Neural crest cell (in vitro differentiated cells): ENCODE results near the gene UGT1A9. TPM values are rescaled to one million over a fixed set of nuclear protein-coding genes. Genes with fewer than 3 reads are reported as not detected.

Experiments used
- DNase-seq: peaks from one replicate; pipeline ENCODE4 v3.0.0; 2021; ENCODE audit warnings: low read depth, mixed read lengths, low spot score
- H3K27ac Mint-ChIP-seq: one replicate; pipeline ENCODE4 v1.8.0; 2021; ENCODE audit warnings: mild to moderate bottlenecking, mixed read lengths; ENCODE audit not compliant: unreplicated experiment
- H3K27me3 Mint-ChIP-seq: 2 replicates; pipeline ENCODE4 v1.8.0; 2021; ENCODE audit warnings: low read depth, mild to moderate bottlenecking, mixed read lengths
- H3K36me3 Mint-ChIP-seq: 2 replicates; pipeline ENCODE4 v1.8.0; 2021; ENCODE audit warnings: low read depth, mild to moderate bottlenecking, mixed read lengths
- H3K4me1 Mint-ChIP-seq: 2 replicates; pipeline ENCODE4 v1.8.0; 2021; ENCODE audit warnings: mixed read lengths
- H3K4me3 Mint-ChIP-seq: one replicate; pipeline ENCODE4 v1.8.0; 2021; ENCODE audit warnings: mild to moderate bottlenecking, mixed read lengths
- H3K9me3 Mint-ChIP-seq: 2 replicates; pipeline ENCODE4 v1.8.0; 2021; ENCODE audit warnings: mixed read lengths
- CTCF ChIP-seq: fragments of 200-600 bp; sonication (generic); conservative IDR thresholded peaks from 2 replicates; pipeline ENCODE4 v1.5.0; 2021; ENCODE audit warnings: antibody characterized with exemption, mild to moderate bottlenecking
- total RNA-seq: library from RNA; stranded (reverse); gene quantifications from 2 replicates; pipeline ENCODE4 v1.2.1, GENCODE V29; 2021

Gene UGT1A9
- total RNA-seq, 1 donor from 2014 or later: not detected

- Mint-ChIP-seq H3K27me3 (peaks cover 3% of the 10 kb centered on the region), H3K4me1 (no peaks in the 10 kb centered on the region), H3K4me3 (no peak overlapping the region), H3K9me3 (peaks cover 4% of the 10 kb centered on the region), H3K27ac (peak overlapping the region; percentile 47), H3K36me3 (no peaks in the 10 kb centered on the region)
- no peak for TF ChIP-seq CTCF
- no peak for DNase-seq
Observed at GRCh38 chr2:233802132-233802815, 130.6 kb downstream of the UGT1A9 start.

GRCh38 chr2:233803292-233803911 lies 131.7 kb downstream of the UGT1A9 start:
- Mint-ChIP-seq H3K9me3 (peaks cover 4% of the 10 kb centered on the region), H3K36me3 (no peaks in the 10 kb centered on the region), H3K27me3 (peaks cover 3% of the 10 kb centered on the region), H3K4me3 (no peak overlapping the region), H3K4me1 (no peaks in the 10 kb centered on the region), H3K27ac (no peak overlapping the region)
- TF ChIP-seq CTCF: no peak
- DNase-seq: no peak

GRCh38 chr2:233803994-233804393 lies 132.3 kb downstream of the UGT1A9 start:
- H3K36me3 Mint-ChIP-seq: no peaks in the 10 kb centered on the region
- peaks cover 4% of the 10 kb centered on the region for H3K9me3 Mint-ChIP-seq
- H3K27ac Mint-ChIP-seq: no peak overlapping the region
- no peaks in the 10 kb centered on the region for H3K4me1 Mint-ChIP-seq
- no peak for DNase-seq
- TF ChIP-seq CTCF: no peak
- peaks cover 3% of the 10 kb centered on the region for H3K27me3 Mint-ChIP-seq
- H3K4me3 Mint-ChIP-seq: no peak overlapping the region

GRCh38 chr2:233807215-233807865 lies 135.6 kb downstream of the UGT1A9 start:
- no peak for DNase-seq
- peak overlapping the region; percentile 12 for H3K27ac Mint-ChIP-seq
- H3K4me1 Mint-ChIP-seq: no peaks in the 10 kb centered on the region
- no peaks in the 10 kb centered on the region for H3K9me3 Mint-ChIP-seq
- TF ChIP-seq CTCF: no peak
- H3K4me3 Mint-ChIP-seq: no peak overlapping the region
- peaks cover 3% of the 10 kb centered on the region for H3K27me3 Mint-ChIP-seq
- H3K36me3 Mint-ChIP-seq: no peaks in the 10 kb centered on the region

- Mint-ChIP-seq H3K36me3 (no peaks in the 10 kb centered on the region), H3K27me3 (peaks cover 3% of the 10 kb centered on the region), H3K4me3 (no peak overlapping the region), H3K27ac (no peak overlapping the region), H3K9me3 (no peaks in the 10 kb centered on the region), H3K4me1 (no peaks in the 10 kb centered on the region)
- no peak for TF ChIP-seq CTCF
- no peak for DNase-seq
Observed at GRCh38 chr2:233807966-233808935, 136.6 kb downstream of the UGT1A9 start.
